SU-DHL-6 (cell line): ENCODE measurements around the gene ADM2.
"Not testable (repeated sequence)": the region's sequence is repeated elsewhere in the genome, so short reads cannot be mapped to it uniquely, and the experiment has no call there.

ENCODE experiments used
- CTCF ChIP-seq: fragments of 200-600 bp; sonication (generic); IDR thresholded peaks from one replicate; pipeline ENCODE4 v1.5.1; 2017; ENCODE audit warnings: antibody characterized with exemption, mild to moderate bottlenecking, low read length, moderate library complexity; ENCODE audit not compliant: insufficient read depth, poor library complexity, severe bottlenecking
- EZH2phosphoT487 ChIP-seq: fragments of 200-600 bp; sonication (generic), shearing (Covaris generic); conservative IDR thresholded peaks from 2 replicates; pipeline ENCODE4 v1.6.1; 2018; ENCODE audit warnings: mild to moderate bottlenecking, antibody characterized with exemption, low read length, moderate library complexity, mixed read lengths

DNA sequence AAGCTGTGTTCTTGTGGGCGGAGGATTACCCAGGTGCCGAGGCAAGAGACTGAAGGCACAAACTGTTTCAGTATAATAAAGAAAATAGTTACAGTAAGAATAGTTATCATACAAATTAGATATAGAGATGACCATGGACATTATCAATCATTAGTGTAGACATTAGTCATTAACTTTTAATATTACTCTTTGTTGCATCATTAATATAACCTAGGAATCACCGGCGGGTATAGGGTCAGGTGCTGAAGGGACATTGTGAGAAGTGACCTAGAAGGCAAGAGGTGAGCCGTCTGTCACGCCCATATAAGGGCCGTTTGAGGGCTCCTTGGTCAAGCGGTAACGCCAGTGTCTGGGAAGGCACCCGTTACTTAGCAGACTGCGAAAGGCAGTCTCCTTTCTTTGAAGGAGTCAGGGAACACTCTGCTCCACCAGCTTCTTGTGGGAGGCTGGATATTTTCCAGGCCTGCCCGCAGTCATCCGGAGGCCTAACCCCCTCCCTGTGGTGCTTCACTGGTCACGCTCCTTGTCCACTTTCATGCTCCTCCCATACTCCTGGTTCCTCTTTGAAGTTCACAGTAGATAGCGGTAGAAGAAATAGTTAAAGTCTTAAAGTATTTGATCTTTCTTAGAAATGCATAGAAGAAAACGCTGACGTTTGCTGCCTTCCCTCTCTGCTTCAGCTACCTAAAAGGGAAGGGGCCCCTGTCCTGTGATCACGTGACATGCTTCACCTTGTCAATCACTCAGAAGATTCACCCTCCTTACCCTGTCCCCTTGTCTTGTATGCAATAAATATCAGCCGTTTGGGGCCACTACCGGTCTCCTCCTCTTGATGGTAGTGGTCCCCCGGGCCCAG is 52.7 kb downstream of the ADM2 start:
- TF ChIP-seq CTCF, EZH2phosphoT487: not testable (repeated sequence)
